Aorta (tissue), 5 donors: ENCODE data around the gene SYNGR1. TPM values are rescaled to one million over a fixed set of nuclear protein-coding genes. Genes with fewer than 3 reads are reported as not detected.

Experiments used
- ATAC-seq: fragments of 200-7000 bp; cut with Tn5 transposase; one replicate; pipeline ENCODE4 v1.9.1; 2022; ENCODE audit warnings: moderate library complexity; ENCODE audit not compliant: low FRiP score
- DNase-seq, 2 donors: peaks; one replicate each; pipeline ENCODE4 v3.0.0-alpha.2; 2020
- H3K27ac ChIP-seq, 2 donors: one replicate each; pipeline ENCODE4 v1.5.1; 2013; ENCODE audit warnings: low read length in 2 of 2, mild to moderate bottlenecking in 2 of 2, moderate library complexity in 2 of 2, control low read depth in 1 of 2, inconsistent platforms in 1 of 2, low read depth in 1 of 2
- H3K27me3 ChIP-seq, 2 donors: one replicate each; pipeline ENCODE4 v1.6.1; 2013; ENCODE audit warnings: control low read depth in 1 of 2, low read length in 1 of 2, mild to moderate bottlenecking in 1 of 2, moderate library complexity in 1 of 2; ENCODE audit not compliant: insufficient read depth in 2 of 2, control insufficient read depth in 1 of 2
- H3K36me3 ChIP-seq, 2 donors: one replicate each; pipeline ENCODE4 v1.6.1; 2013; ENCODE audit warnings: control low read depth in 1 of 2, low read length in 1 of 2, mild to moderate bottlenecking in 1 of 2; ENCODE audit not compliant: insufficient read depth in 2 of 2, control insufficient read depth in 1 of 2
- H3K4me1 ChIP-seq, 2 donors: one replicate each; pipeline ENCODE4 v1.6.1; 2013; ENCODE audit warnings: low read length in 2 of 2, control low read depth in 1 of 2, mild to moderate bottlenecking in 1 of 2, moderate library complexity in 1 of 2; ENCODE audit not compliant: insufficient read depth in 2 of 2, control insufficient read depth in 1 of 2
- H3K4me3 ChIP-seq, 2 donors: one replicate each; pipeline ENCODE4 v1.5.1; 2013; ENCODE audit warnings: low read length in 2 of 2, control low read depth in 1 of 2, mild to moderate bottlenecking in 1 of 2
- H3K9me3 ChIP-seq: one replicate; pipeline ENCODE4 v1.6.1; 2013; ENCODE audit warnings: mild to moderate bottlenecking, low read length; ENCODE audit not compliant: control insufficient read depth
- WGBS, 2 donors: extraction: QIAGEN DNeasy Blood & Tissue Kit; methylation state at CpG; one replicate each; pipeline ENCODE4 v1.1.7; 2013; 5-methylcytosine and 5-hydroxymethylcytosine counted together
- intact Hi-C, 2 donors: fragments of 100-400 bp; cut with DNase I; formaldehyde crosslinking; loops; one replicate each; pipeline versions ENCODE4 v1.14.2 to v1.15.0; 2022
- polyA plus RNA-seq, 2 donors: library from polyadenylated mRNA; stranded (reverse); fragments of 200-250 nt; gene quantifications; one replicate each; pipeline ENCODE4 v1.2.3, GENCODE V29; 2013
- total RNA-seq, 2 donors: library from RNA; stranded (reverse); fragmentation: NEBNext Ultra II Directional; extraction: Animal tissue kit (Norgen Biotek cat#: 25700); gene quantifications; one replicate each; pipeline ENCODE4 v1.2.1, GENCODE V29; 2021
- donor health status: healthy with polysubstance abuse.
- donor health status: Bipolar disorder and iron deficiency.
- donor health status: DM: no; HTN: no; CAD: no.
- donor health status: DM: no; HTN: no; CAD: no.
- donor health status: DM: yes; HTN: yes; CAD: no.

SYNGR1 gene
- total and polyA plus RNA-seq, 4 donors: 5.1 to 26.7 (median 17.0) TPM

DNA sequence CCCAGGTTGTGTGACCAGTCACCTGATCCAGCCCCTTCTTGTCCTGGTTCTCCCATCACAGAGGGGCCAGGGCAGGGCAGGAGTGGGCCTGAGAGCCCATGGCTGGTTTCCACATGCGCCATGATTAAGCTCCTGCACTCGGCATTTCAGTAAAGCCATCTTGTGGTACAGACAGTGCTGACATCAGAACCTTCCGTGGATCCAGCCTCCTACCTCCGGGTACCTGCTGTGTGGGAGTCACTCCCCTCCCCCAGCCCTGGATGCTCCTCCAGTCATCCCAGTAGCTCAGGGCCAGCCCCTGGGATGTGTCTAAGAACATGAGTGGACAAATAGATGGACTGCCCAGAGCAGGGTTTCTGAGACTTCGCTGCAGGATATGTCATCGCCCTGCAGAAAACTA is 84.9 kb downstream of the SYNGR1 start:
- Histone ChIP-seq H3K9me3 (no peaks in the 10 kb centered on the region), H3K27ac (no peak overlapping the region), H3K27me3 (no peaks in the 10 kb centered on the region), H3K4me1 (peaks cover 1 to 5% of the 10 kb centered on the region in 2 donors), H3K4me3 (no peak overlapping the region), H3K36me3 (no peaks in the 10 kb centered on the region)
- 83 to 84% methylated on average over 6 of the region's 6 CpGs for WGBS, 2 donors
- ATAC-seq (no peak), DNase-seq (no peak)
- intact Hi-C loops: loop anchor here in 1 of 2 donors (5.0 kb wide), 2 partner anchors 58 to 88 kb away; partner anchors contain the start of gene ATF4

Other genes starting within 250 kb of the SYNGR1 start
- gene CBX7, start 197.3 kb upstream of the SYNGR1 start, total RNA-seq: 10 to 100 TPM; 90.5 to 93.4 TPM
- 100 to 1,000 TPM in 1 of 2 donors, 10 to 100 TPM in 1; 74.8 to 110 TPM for gene CBX7, start 197.3 kb upstream of the SYNGR1 start, polyA plus RNA-seq
- 10 to 100 TPM in 1 of 2 donors, 1 to 10 TPM in 1; 6.7 to 20.7 TPM for gene PDGFB, start 105.0 kb upstream of the SYNGR1 start, total RNA-seq
- gene PDGFB, start 105.0 kb upstream of the SYNGR1 start, polyA plus RNA-seq: 1 to 10 TPM in 1 of 2 donors, under 1 TPM in 1; 0.97 to 1.9 TPM
- 1,000 to 10,000 TPM; 1,469 to 1,615 TPM for gene RPL3, start 30.4 kb upstream of the SYNGR1 start, total RNA-seq
- 1,000 to 10,000 TPM; 2,999 to 4,700 TPM for gene RPL3, start 30.4 kb upstream of the SYNGR1 start, polyA plus RNA-seq
- gene TAB1, start 49.8 kb downstream of the SYNGR1 start, total RNA-seq: 10 to 100 TPM; 22.5 to 30.8 TPM
- 10 to 100 TPM in 1 of 2 donors, 1 to 10 TPM in 1; 8.1 to 20.7 TPM for gene TAB1, start 49.8 kb downstream of the SYNGR1 start, polyA plus RNA-seq
- 10 to 100 TPM in 1 of 2 donors, 1 to 10 TPM in 1; 2.5 to 11.0 TPM for gene MGAT3, start 107.0 kb downstream of the SYNGR1 start, total RNA-seq
- 1 to 10 TPM in 1 of 2 donors, under 1 TPM in 1; 0.26 to 1.1 TPM for gene MGAT3, start 107.0 kb downstream of the SYNGR1 start, polyA plus RNA-seq
- 10 to 100 TPM; 15.5 to 20.1 TPM for gene MIEF1, start 152.3 kb downstream of the SYNGR1 start, total RNA-seq
- 1 to 10 TPM; 8.0 to 8.3 TPM for gene MIEF1, start 152.3 kb downstream of the SYNGR1 start, polyA plus RNA-seq
- 100 to 1,000 TPM; 305 to 381 TPM for gene ATF4, start 170.6 kb downstream of the SYNGR1 start, total RNA-seq
- 100 to 1,000 TPM; 515 to 759 TPM for gene ATF4, start 170.6 kb downstream of the SYNGR1 start, polyA plus RNA-seq
- 10 to 100 TPM; 50.4 to 51.8 TPM for gene RPS19BP1, start 182.8 kb downstream of the SYNGR1 start, total RNA-seq
- 100 to 1,000 TPM; 159 to 160 TPM for gene RPS19BP1, start 182.8 kb downstream of the SYNGR1 start, polyA plus RNA-seq
- gene CACNA1I, start 220.8 kb downstream of the SYNGR1 start, total RNA-seq: under 1 TPM; 0.16 to 0.33 TPM
- not detected for gene CACNA1I, start 220.8 kb downstream of the SYNGR1 start, polyA plus RNA-seq